WTC11 (cell line): Measurements from ENCODE around the gene NEDD4L. TPM values are rescaled to one million over a fixed set of nuclear protein-coding genes. Genes with fewer than 3 reads are reported as not detected.
"Not testable (repeated sequence)": the region's sequence is repeated elsewhere in the genome, so short reads cannot be mapped to it uniquely, and the experiment has no call there.

ENCODE experiments used
- ATAC-seq: fragments of 200-7000 bp; cut with Tn5 transposase; 2 replicates; pipeline ENCODE4 v1.10.0; 2021; ENCODE audit warnings: mild to moderate bottlenecking, moderate library complexity
- CTCF ChIA-PET: fragments of 300-600 bp; sonication (Branson Sonifier 250); formaldehyde crosslinking; loops from one replicate; lab custom pipeline; 2021; ENCODE audit warnings: antibody characterized with exemption; lab: Charles Lee
- POLR2A ChIA-PET: fragments of 350-600 bp; sonication (Branson Sonifier 250); formaldehyde crosslinking; loops from one replicate; lab custom pipeline; 2021; ENCODE audit warnings: antibody characterized with exemption; lab: Charles Lee
- DNase-seq: peaks from one replicate; pipeline ENCODE4 v3.0.0; 2021; ENCODE audit warnings: low spot score
- H3K27ac Mint-ChIP-seq: 2 replicates; pipeline ENCODE4 v1.8.0; 2021; ENCODE audit warnings: mixed read lengths
- H3K27me3 Mint-ChIP-seq: 2 replicates; pipeline ENCODE4 v1.8.0; 2021; ENCODE audit warnings: low read depth, mild to moderate bottlenecking, moderate library complexity, mixed read lengths
- H3K36me3 Mint-ChIP-seq: 2 replicates; pipeline ENCODE4 v1.8.0; 2021; ENCODE audit warnings: mixed read lengths
- H3K4me1 Mint-ChIP-seq: 2 replicates; pipeline ENCODE4 v1.8.0; 2022; ENCODE audit warnings: mixed read lengths
- H3K4me3 Mint-ChIP-seq: 2 replicates; pipeline ENCODE4 v1.8.0; 2021; ENCODE audit warnings: mild to moderate bottlenecking, moderate library complexity, mixed read lengths
- H3K9me3 Mint-ChIP-seq: 2 replicates; pipeline ENCODE4 v1.8.0; 2021; ENCODE audit warnings: mixed read lengths
- CREM ChIP-seq: sonication (generic); formaldehyde crosslinking; IDR thresholded peaks from 2 replicates; pipeline ENCODE4 v1.8.1; 2022; ENCODE audit warnings: mild to moderate bottlenecking, missing genetic modification reagents, moderate library complexity
- FOXJ3 ChIP-seq: sonication (generic); formaldehyde crosslinking; IDR thresholded peaks from 2 replicates; pipeline ENCODE4 v1.9.0; 2021; ENCODE audit warnings: missing genetic modification reagents, mild to moderate bottlenecking, borderline replicate concordance
- GABPB1 ChIP-seq: sonication (generic); formaldehyde crosslinking; IDR thresholded peaks from 2 replicates; pipeline ENCODE4 v1.8.1; 2023; ENCODE audit warnings: mild to moderate bottlenecking, missing genetic modification reagents
- GTF2I ChIP-seq: fragments of 250-450 bp; sonication (Bioruptor Pico); conservative IDR thresholded peaks from 2 replicates; pipeline ENCODE4 v1.4.0; 2021; ENCODE audit warnings: mild to moderate bottlenecking
- JAZF1 ChIP-seq: fragments of 250-450 bp; sonication (Bioruptor Pico); IDR thresholded peaks from 2 replicates; pipeline ENCODE4 v1.9.0; 2021; ENCODE audit warnings: moderate library complexity, mild to moderate bottlenecking, inconsistent platforms
- NR2C2 ChIP-seq: sonication (generic); formaldehyde crosslinking; IDR thresholded peaks from 2 replicates; pipeline ENCODE4 v1.8.0; 2022; ENCODE audit warnings: mild to moderate bottlenecking, missing genetic modification reagents
- TCF7 ChIP-seq: sonication (generic); formaldehyde crosslinking; IDR thresholded peaks from 2 replicates; pipeline ENCODE4 v1.8.0; 2022; ENCODE audit warnings: mild to moderate bottlenecking, low read depth, missing genetic modification reagents, moderate library complexity
- TEAD4 ChIP-seq: sonication (generic); formaldehyde crosslinking; IDR thresholded peaks from 2 replicates; pipeline ENCODE4 v1.8.0; 2022; ENCODE audit warnings: mild to moderate bottlenecking, missing genetic modification reagents
- ZBTB21 ChIP-seq: sonication (generic); formaldehyde crosslinking; IDR thresholded peaks from 2 replicates; pipeline ENCODE4 v1.8.1; 2023; ENCODE audit warnings: mild to moderate bottlenecking, missing genetic modification reagents, borderline replicate concordance
- ZNF138 ChIP-seq: sonication (generic); formaldehyde crosslinking; conservative IDR thresholded peaks from 2 replicates; pipeline ENCODE4 v1.8.1; 2022; ENCODE audit warnings: mild to moderate bottlenecking, moderate library complexity, missing genetic modification reagents
- ZNF423 ChIP-seq: fragments of 250-450 bp; sonication (Bioruptor Pico); IDR thresholded peaks from 2 replicates; pipeline ENCODE4 v2.1.2; 2022; ENCODE audit warnings: mild to moderate bottlenecking, moderate library complexity
- total RNA-seq: library from RNA; stranded (reverse); gene quantifications from 3 replicates; pipeline ENCODE4 v1.2.3, GENCODE V29; 2021
- TF ChIP-seq, protein P1 (sequence below): sonication (generic); formaldehyde crosslinking; IDR thresholded peaks from 2 replicates; pipeline ENCODE4 v1.8.0; 2023; ENCODE audit warnings: mild to moderate bottlenecking, missing genetic modification reagents
- TF ChIP-seq, protein P2 (sequence below): sonication (generic); formaldehyde crosslinking; IDR thresholded peaks from 2 replicates; pipeline ENCODE4 v1.8.1; 2022; ENCODE audit warnings: low read depth, mild to moderate bottlenecking, moderate library complexity, missing genetic modification reagents, borderline replicate concordance
- TF ChIP-seq, protein P3 (sequence below): sonication (generic); formaldehyde crosslinking; IDR thresholded peaks from 2 replicates; pipeline ENCODE4 v1.8.0; 2023; ENCODE audit warnings: missing genetic modification reagents, mild to moderate bottlenecking, borderline replicate concordance
- TF ChIP-seq, protein P4 (sequence below): sonication (generic); formaldehyde crosslinking; IDR thresholded peaks from 2 replicates; pipeline ENCODE4 v1.8.0; 2023; ENCODE audit warnings: missing genetic modification reagents
- TF ChIP-seq, protein P5 (sequence below): sonication (generic); formaldehyde crosslinking; IDR thresholded peaks from 2 replicates; pipeline ENCODE4 v1.8.1; 2023; ENCODE audit warnings: mild to moderate bottlenecking, missing genetic modification reagents, moderate library complexity

NEDD4L gene
- total RNA-seq, 1 experiment from 2014 or later = 88.0 TPM

DNA sequence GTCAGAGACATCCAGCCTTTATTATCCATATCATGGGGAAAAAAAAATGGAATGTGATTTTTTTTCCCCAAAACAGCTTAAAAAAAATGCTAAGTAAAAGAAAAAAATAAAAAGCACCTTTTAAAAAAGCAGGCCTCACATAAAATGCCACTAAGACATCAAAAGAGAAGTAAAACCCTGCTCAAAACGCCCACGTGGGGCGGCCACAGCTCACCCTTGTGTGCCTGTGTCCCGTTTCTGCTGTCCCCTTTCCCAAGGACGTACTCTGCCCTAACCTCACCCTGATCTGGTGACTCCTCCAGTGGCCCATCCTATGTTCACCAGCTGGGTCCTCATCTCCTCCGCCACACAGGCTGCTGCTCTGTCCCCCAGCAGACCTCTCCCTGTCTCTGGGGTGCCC, 125.4 kb downstream of the NEDD4L start:
- no peak for DNase-seq
- no peaks in the 10 kb centered on the region for H3K9me3 Mint-ChIP-seq
- no peak overlapping the region for H3K27ac Mint-ChIP-seq
- H3K27me3 Mint-ChIP-seq = no peaks in the 10 kb centered on the region
- TF ChIP-seq GABPB1 (CRISPR knock-in tag) (no peak), TCF7 (CRISPR knock-in tag) (no peak), JAZF1 (CRISPR knock-in tag) (no peak), ZNF423 (CRISPR knock-in tag) (no peak), FOXJ3 (CRISPR knock-in tag) (no peak), GTF2I (CRISPR knock-in tag) (no peak), ZNF138 (no peak), NR2C2 (CRISPR knock-in tag) (no peak), TEAD4 (CRISPR knock-in tag) (no peak), CREM (no peak), ZBTB21 (CRISPR knock-in tag) (no peak)
- TF ChIP-seq, protein P1, sequence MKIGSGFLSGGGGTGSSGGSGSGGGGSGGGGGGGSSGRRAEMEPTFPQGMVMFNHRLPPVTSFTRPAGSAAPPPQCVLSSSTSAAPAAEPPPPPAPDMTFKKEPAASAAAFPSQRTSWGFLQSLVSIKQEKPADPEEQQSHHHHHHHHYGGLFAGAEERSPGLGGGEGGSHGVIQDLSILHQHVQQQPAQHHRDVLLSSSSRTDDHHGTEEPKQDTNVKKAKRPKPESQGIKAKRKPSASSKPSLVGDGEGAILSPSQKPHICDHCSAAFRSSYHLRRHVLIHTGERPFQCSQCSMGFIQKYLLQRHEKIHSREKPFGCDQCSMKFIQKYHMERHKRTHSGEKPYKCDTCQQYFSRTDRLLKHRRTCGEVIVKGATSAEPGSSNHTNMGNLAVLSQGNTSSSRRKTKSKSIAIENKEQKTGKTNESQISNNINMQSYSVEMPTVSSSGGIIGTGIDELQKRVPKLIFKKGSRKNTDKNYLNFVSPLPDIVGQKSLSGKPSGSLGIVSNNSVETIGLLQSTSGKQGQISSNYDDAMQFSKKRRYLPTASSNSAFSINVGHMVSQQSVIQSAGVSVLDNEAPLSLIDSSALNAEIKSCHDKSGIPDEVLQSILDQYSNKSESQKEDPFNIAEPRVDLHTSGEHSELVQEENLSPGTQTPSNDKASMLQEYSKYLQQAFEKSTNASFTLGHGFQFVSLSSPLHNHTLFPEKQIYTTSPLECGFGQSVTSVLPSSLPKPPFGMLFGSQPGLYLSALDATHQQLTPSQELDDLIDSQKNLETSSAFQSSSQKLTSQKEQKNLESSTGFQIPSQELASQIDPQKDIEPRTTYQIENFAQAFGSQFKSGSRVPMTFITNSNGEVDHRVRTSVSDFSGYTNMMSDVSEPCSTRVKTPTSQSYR (CRISPR knock-in tag) = no peak
- TF ChIP-seq, protein P2, sequence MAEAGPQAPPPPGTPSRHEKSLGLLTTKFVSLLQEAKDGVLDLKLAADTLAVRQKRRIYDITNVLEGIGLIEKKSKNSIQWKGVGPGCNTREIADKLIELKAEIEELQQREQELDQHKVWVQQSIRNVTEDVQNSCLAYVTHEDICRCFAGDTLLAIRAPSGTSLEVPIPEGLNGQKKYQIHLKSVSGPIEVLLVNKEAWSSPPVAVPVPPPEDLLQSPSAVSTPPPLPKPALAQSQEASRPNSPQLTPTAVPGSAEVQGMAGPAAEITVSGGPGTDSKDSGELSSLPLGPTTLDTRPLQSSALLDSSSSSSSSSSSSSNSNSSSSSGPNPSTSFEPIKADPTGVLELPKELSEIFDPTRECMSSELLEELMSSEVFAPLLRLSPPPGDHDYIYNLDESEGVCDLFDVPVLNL = no peak
- TF ChIP-seq, protein P3, sequence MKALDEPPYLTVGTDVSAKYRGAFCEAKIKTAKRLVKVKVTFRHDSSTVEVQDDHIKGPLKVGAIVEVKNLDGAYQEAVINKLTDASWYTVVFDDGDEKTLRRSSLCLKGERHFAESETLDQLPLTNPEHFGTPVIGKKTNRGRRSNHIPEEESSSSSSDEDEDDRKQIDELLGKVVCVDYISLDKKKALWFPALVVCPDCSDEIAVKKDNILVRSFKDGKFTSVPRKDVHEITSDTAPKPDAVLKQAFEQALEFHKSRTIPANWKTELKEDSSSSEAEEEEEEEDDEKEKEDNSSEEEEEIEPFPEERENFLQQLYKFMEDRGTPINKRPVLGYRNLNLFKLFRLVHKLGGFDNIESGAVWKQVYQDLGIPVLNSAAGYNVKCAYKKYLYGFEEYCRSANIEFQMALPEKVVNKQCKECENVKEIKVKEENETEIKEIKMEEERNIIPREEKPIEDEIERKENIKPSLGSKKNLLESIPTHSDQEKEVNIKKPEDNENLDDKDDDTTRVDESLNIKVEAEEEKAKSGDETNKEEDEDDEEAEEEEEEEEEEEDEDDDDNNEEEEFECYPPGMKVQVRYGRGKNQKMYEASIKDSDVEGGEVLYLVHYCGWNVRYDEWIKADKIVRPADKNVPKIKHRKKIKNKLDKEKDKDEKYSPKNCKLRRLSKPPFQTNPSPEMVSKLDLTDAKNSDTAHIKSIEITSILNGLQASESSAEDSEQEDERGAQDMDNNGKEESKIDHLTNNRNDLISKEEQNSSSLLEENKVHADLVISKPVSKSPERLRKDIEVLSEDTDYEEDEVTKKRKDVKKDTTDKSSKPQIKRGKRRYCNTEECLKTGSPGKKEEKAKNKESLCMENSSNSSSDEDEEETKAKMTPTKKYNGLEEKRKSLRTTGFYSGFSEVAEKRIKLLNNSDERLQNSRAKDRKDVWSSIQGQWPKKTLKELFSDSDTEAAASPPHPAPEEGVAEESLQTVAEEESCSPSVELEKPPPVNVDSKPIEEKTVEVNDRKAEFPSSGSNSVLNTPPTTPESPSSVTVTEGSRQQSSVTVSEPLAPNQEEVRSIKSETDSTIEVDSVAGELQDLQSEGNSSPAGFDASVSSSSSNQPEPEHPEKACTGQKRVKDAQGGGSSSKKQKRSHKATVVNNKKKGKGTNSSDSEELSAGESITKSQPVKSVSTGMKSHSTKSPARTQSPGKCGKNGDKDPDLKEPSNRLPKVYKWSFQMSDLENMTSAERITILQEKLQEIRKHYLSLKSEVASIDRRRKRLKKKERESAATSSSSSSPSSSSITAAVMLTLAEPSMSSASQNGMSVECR (CRISPR knock-in tag) = no peak
- TF ChIP-seq, protein P4, sequence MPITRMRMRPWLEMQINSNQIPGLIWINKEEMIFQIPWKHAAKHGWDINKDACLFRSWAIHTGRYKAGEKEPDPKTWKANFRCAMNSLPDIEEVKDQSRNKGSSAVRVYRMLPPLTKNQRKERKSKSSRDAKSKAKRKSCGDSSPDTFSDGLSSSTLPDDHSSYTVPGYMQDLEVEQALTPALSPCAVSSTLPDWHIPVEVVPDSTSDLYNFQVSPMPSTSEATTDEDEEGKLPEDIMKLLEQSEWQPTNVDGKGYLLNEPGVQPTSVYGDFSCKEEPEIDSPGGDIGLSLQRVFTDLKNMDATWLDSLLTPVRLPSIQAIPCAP (CRISPR knock-in tag) = no peak
- TF ChIP-seq, protein P5, sequence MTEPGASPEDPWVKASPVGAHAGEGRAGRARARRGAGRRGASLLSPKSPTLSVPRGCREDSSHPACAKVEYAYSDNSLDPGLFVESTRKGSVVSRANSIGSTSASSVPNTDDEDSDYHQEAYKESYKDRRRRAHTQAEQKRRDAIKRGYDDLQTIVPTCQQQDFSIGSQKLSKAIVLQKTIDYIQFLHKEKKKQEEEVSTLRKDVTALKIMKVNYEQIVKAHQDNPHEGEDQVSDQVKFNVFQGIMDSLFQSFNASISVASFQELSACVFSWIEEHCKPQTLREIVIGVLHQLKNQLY (CRISPR knock-in tag) = no peak
- ChIA-PET POLR2A (interaction anchor here (0.5 kb wide), 1 partner anchor 93 kb away, joined by 4 read pairs; no protein-coding TSS in a partner anchor), CTCF (no interaction called here)
- H3K4me1 Mint-ChIP-seq = peaks cover 13% of the 10 kb centered on the region
- no peak overlapping the region for H3K4me3 Mint-ChIP-seq
- no peaks in the 10 kb centered on the region for H3K36me3 Mint-ChIP-seq
- ATAC-seq = no peak

DNA sequence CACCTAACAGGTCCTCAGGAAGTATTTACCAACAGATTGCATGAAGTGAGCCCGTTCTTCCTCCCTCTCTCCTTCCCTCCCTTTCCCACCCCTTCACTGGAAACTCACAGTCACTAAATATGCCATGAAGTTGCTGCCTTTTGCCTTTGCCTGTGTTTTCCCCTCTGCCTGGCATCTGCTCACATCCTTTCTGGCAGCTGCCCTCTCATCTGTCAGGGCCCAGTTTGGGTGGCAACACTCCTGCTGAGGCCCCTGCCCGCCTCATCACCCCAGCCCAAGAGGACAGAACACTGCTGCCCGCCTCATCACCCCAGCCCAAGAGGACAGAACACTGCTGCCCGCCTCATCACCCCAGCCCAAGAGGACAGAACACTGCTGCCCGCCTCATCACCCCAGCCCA, 126.0 kb downstream of the NEDD4L start:
- CTCF ChIA-PET = not testable (repeated sequence)

More for the DNA sequence above, 126.0 kb downstream of the NEDD4L start:
- H3K9me3 Mint-ChIP-seq, ATAC-seq, H3K36me3 Mint-ChIP-seq, POLR2A ChIA-PET, H3K27ac Mint-ChIP-seq, H3K4me3 Mint-ChIP-seq, DNase-seq, H3K27me3 Mint-ChIP-seq: not testable (repeated sequence)
- H3K4me1 Mint-ChIP-seq = peaks cover 18% of the 10 kb centered on the region
